NB4 (cell line): Measurements from ENCODE around the gene NBPF12.
"Not testable (repeated sequence)": the region's sequence is repeated elsewhere in the genome, so short reads cannot be mapped to it uniquely, and the experiment has no call there.

Experiments used
- POLR2A ChIP-seq: IDR thresholded peaks from 2 replicates; pipeline ENCODE4 v1.6.1; 2011; ENCODE audit warnings: mild to moderate bottlenecking; ENCODE audit not compliant: insufficient read length; ENCODE audit errors: extremely low read depth
- TF ChIP-seq, protein P1 (sequence below): IDR thresholded peaks from one replicate; pipeline ENCODE4 v1.5.1; 2012; ENCODE audit warnings: low read depth, low read length
- TF ChIP-seq, protein P2 (sequence below): IDR thresholded peaks from 2 replicates; pipeline ENCODE4 v1.6.1; 2011; ENCODE audit warnings: low read depth, low read length

DNA sequence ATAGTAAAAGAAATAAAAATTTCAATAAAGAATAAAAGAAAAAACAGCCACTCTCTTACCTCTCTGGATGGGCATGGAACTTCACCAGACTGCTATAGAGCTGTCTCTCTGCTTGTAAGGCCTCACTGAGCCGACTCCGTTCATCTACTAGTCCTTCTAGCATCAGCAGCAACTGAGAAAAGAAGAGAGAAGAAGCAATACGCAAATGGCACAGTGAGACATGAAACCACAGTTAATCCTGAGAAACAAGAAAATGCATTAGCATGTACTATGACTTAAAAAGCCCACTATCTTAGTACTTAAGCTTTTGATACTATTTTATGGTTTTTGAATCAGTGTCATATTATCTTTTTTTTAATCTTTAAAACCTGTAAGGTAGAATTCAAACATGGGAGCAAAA is 104.8 kb downstream of the NBPF12 start:
- TF ChIP-seq, protein P1, sequence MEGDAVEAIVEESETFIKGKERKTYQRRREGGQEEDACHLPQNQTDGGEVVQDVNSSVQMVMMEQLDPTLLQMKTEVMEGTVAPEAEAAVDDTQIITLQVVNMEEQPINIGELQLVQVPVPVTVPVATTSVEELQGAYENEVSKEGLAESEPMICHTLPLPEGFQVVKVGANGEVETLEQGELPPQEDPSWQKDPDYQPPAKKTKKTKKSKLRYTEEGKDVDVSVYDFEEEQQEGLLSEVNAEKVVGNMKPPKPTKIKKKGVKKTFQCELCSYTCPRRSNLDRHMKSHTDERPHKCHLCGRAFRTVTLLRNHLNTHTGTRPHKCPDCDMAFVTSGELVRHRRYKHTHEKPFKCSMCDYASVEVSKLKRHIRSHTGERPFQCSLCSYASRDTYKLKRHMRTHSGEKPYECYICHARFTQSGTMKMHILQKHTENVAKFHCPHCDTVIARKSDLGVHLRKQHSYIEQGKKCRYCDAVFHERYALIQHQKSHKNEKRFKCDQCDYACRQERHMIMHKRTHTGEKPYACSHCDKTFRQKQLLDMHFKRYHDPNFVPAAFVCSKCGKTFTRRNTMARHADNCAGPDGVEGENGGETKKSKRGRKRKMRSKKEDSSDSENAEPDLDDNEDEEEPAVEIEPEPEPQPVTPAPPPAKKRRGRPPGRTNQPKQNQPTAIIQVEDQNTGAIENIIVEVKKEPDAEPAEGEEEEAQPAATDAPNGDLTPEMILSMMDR: not testable (repeated sequence)
- TF ChIP-seq POLR2A: not testable (repeated sequence)
- TF ChIP-seq, protein P2, sequence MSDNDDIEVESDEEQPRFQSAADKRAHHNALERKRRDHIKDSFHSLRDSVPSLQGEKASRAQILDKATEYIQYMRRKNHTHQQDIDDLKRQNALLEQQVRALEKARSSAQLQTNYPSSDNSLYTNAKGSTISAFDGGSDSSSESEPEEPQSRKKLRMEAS: not testable (repeated sequence)
